HCT116 (cell line): ENCODE results near the gene SNTG2. TPM values are rescaled to one million over a fixed set of nuclear protein-coding genes. Genes with fewer than 3 reads are reported as not detected.

Experiments used
- ATAC-seq: fragments of 200-7000 bp; cut with Tn5 transposase; 2 replicates; pipeline ENCODE4 v1.9.1; 2020; ENCODE audit warnings: mild to moderate bottlenecking, moderate library complexity
- BruUV-seq: library from RNA; stranded (reverse); fragments of 400-500 nt; replicated peaks from 2 replicates; lab custom pipeline; 2021; lab: Mats Ljungman, UMichigan
- CTCF ChIA-PET: fragments of 300-600 bp; sonication (Branson Sonifier 250); formaldehyde crosslinking; loops from one replicate; lab custom pipeline; 2021; ENCODE audit warnings: antibody characterized with exemption; lab: Charles Lee
- POLR2A ChIA-PET: fragments of 300-600, 350-600 bp; sonication (Branson Sonifier 250); formaldehyde crosslinking; loops from one replicate; lab custom pipeline; 2021; ENCODE audit warnings: antibody characterized with exemption; lab: Charles Lee
- RAD21 ChIA-PET, 2 experiments: fragments of 300-600 bp; sonication (Branson Sonifier 250); formaldehyde crosslinking; loops; one replicate each; lab custom pipeline; 2023; ENCODE audit warnings: low total read pairs in 2 of 2; ENCODE audit not compliant: uncharacterized antibody in 2 of 2, unreplicated experiment in 2 of 2, low non-redundant PET in 1 of 2; lab: Charles Lee
- DNase-seq: peaks from one replicate; pipeline ENCODE4 v3.0.0-alpha.2; 2010; ENCODE audit warnings: low read depth, low spot score
- H2AFZ ChIP-seq: fragments of 200-600 bp; shearing (Covaris generic), sonication (generic); 2 replicates; pipeline ENCODE4 v1.6.1; 2017; ENCODE audit warnings: low read depth, mixed run types, mixed read lengths, antibody characterized with exemption, low read length; ENCODE audit not compliant: poor library complexity, severe bottlenecking
- H3K27ac ChIP-seq: 2 replicates; pipeline ENCODE4 v1.5.1; 2012; ENCODE audit warnings: low read depth, low read length
- H3K27me3 ChIP-seq: fragments of 200-600 bp; sonication (generic); 2 replicates; pipeline ENCODE4 v1.6.1; 2016; ENCODE audit warnings: mixed run types, low read length, mixed read lengths; ENCODE audit not compliant: insufficient read depth
- H3K36me3 ChIP-seq, 2 experiments: fragments of 200-500 bp in 1 of 2; fragments of 200-600 bp in 1 of 2; sonication (Bioruptor generic) in 1 of 2; sonication (generic) in 1 of 2; 2 replicates each; pipeline versions ENCODE4 v1.5.1 to v1.6.1; 2014 to 2016; ENCODE audit warnings: low read length in 2 of 2, inconsistent platforms in 1 of 2, mixed read lengths in 1 of 2, mixed run types in 1 of 2; ENCODE audit not compliant: insufficient read depth in 2 of 2, control insufficient read depth in 1 of 2
- H3K4me1 ChIP-seq, 2 experiments: fragments of 200-600 bp in 1 of 2; sonication (generic) in 1 of 2; 2 replicates each; pipeline versions ENCODE4 v1.5.1 to v1.6.1; 2012 to 2017; ENCODE audit warnings: low read length in 2 of 2, inconsistent platforms in 1 of 2, mild to moderate bottlenecking in 1 of 2, mixed read lengths in 1 of 2, mixed run types in 1 of 2, moderate library complexity in 1 of 2; ENCODE audit not compliant: insufficient read depth in 2 of 2, control insufficient read depth in 1 of 2
- H3K4me2 ChIP-seq: fragments of 200-600 bp; sonication (generic); 2 replicates; pipeline ENCODE4 v1.6.1; 2017; ENCODE audit warnings: mixed run types, low read length, mixed read lengths
- H3K4me3 ChIP-seq, 2 experiments: fragments of 200-600 bp in 1 of 2; sonication (generic) in 1 of 2; replicated peaks in 1 of 2; 2 replicates each; pipeline ENCODE4 v1.5.1; 2011 to 2016; ENCODE audit warnings: low read length in 2 of 2, control low read depth in 1 of 2, low read depth in 1 of 2, mild to moderate bottlenecking in 1 of 2, mixed read lengths in 1 of 2, mixed run types in 1 of 2
- H3K79me2 ChIP-seq: fragments of 200-600 bp; sonication (generic); 2 replicates; pipeline ENCODE4 v1.6.1; 2017; ENCODE audit warnings: mild to moderate bottlenecking, mixed run types, low read length, moderate library complexity, mixed read lengths; ENCODE audit not compliant: insufficient read depth
- H3K9ac ChIP-seq: fragments of 200-600 bp; sonication (generic); 2 replicates; pipeline ENCODE4 v1.6.1; 2016; ENCODE audit warnings: low read length, mixed read lengths
- H3K9me2 ChIP-seq: fragments of 200-600 bp; sonication (generic), shearing (Covaris generic); 2 replicates; pipeline ENCODE4 v1.6.1; 2017; ENCODE audit warnings: mixed run types, mild to moderate bottlenecking, moderate library complexity; ENCODE audit not compliant: insufficient read depth
- H3K9me3 ChIP-seq, 2 experiments: fragments of 200-500 bp in 1 of 2; fragments of 200-600 bp in 1 of 2; sonication (Bioruptor generic) in 1 of 2; sonication (generic) in 1 of 2; 2 replicates each; pipeline ENCODE4 v1.6.1; 2014 to 2017; ENCODE audit warnings: low read length in 2 of 2, mixed read lengths in 2 of 2, inconsistent platforms in 1 of 2, low read depth in 1 of 2, mild to moderate bottlenecking in 1 of 2, mixed run types in 1 of 2, moderate library complexity in 1 of 2; ENCODE audit not compliant: control insufficient read depth in 1 of 2, insufficient read depth in 1 of 2
- H4K20me1 ChIP-seq: fragments of 200-600 bp; sonication (generic), shearing (Covaris generic); 2 replicates; pipeline ENCODE4 v1.6.1; 2017; ENCODE audit warnings: mixed run types, mild to moderate bottlenecking, moderate library complexity; ENCODE audit not compliant: insufficient read depth
- CBX3 ChIP-seq: IDR thresholded peaks from 2 replicates; pipeline ENCODE4 v1.6.1; 2012; ENCODE audit warnings: low read depth
- CEBPB ChIP-seq: IDR thresholded peaks from 2 replicates; pipeline ENCODE4 v1.6.1; 2012; ENCODE audit warnings: low read depth
- CTCF ChIP-seq, 3 experiments: fragments of 200-600 bp in 1 of 3; sonication (generic) in 1 of 3; IDR thresholded peaks in 2 of 3; conservative IDR thresholded peaks in 1 of 3; 2 replicates each; pipeline ENCODE4 v1.5.1; 2012 to 2017; ENCODE audit warnings: low read depth in 2 of 3, low read length in 2 of 3, antibody characterized with exemption in 1 of 3, borderline replicate concordance in 1 of 3, control low read depth in 1 of 3, mild to moderate bottlenecking in 1 of 3, mixed read lengths in 1 of 3, mixed run types in 1 of 3, moderate library complexity in 1 of 3; ENCODE audit not compliant: insufficient read depth in 1 of 3
- EGR1 ChIP-seq: IDR thresholded peaks from 2 replicates; pipeline ENCODE4 v1.6.1; 2012; ENCODE audit warnings: low read depth
- EZH2 ChIP-seq: fragments of 200-600 bp; sonication (generic); IDR thresholded peaks from 2 replicates; pipeline ENCODE4 v1.6.1; 2017; ENCODE audit warnings: antibody characterized with exemption, mixed run types
- EZH2phosphoT487 ChIP-seq: fragments of 200-600 bp; IDR thresholded peaks from 2 replicates; pipeline ENCODE4 v1.6.1; 2018; ENCODE audit warnings: antibody characterized with exemption, borderline replicate concordance
- JUND ChIP-seq: IDR thresholded peaks from 2 replicates; pipeline ENCODE4 v1.6.1; 2012
- MAX ChIP-seq: IDR thresholded peaks from 2 replicates; pipeline ENCODE4 v1.6.1; 2012
- POLR2AphosphoS5 ChIP-seq: IDR thresholded peaks from 2 replicates; pipeline ENCODE4 v1.6.1; 2011; ENCODE audit warnings: mild to moderate bottlenecking, low read depth, low read length, moderate library complexity
- SIN3A ChIP-seq: IDR thresholded peaks from 2 replicates; pipeline ENCODE4 v1.6.1; 2012; ENCODE audit warnings: low read depth
- TCF7L2 ChIP-seq: IDR thresholded peaks from 2 replicates; pipeline ENCODE4 v1.7.0; 2011; ENCODE audit warnings: borderline replicate concordance, inconsistent platforms; ENCODE audit not compliant: insufficient read depth, insufficient read length; ENCODE audit errors: extremely low read depth
- YY1 ChIP-seq: IDR thresholded peaks from 2 replicates; pipeline ENCODE4 v1.6.1; 2011; ENCODE audit warnings: low read length, low read depth, moderate library complexity, mild to moderate bottlenecking; ENCODE audit not compliant: insufficient replicate concordance; ENCODE audit errors: extremely low read depth
- ZBTB33 ChIP-seq: IDR thresholded peaks from 2 replicates; pipeline ENCODE4 v1.6.1; 2011; ENCODE audit warnings: mild to moderate bottlenecking, low read length, moderate library complexity; ENCODE audit not compliant: insufficient replicate concordance; ENCODE audit errors: extremely low read depth
- ZFX ChIP-seq: fragments of 450-650 bp; IDR thresholded peaks from 2 replicates; pipeline ENCODE4 v1.6.1; 2017
- ZNF274 ChIP-seq: fragments of 200-500 bp; sonication (Bioruptor generic); IDR thresholded peaks from 2 replicates; pipeline ENCODE4 v1.6.1; 2014; ENCODE audit warnings: mild to moderate bottlenecking, low read depth, low read length, inconsistent platforms
- intact Hi-C: fragments of 100-400 bp; cut with micrococcal nuclease; formaldehyde crosslinking; loops from 2 replicates; pipeline ENCODE4 v1.10.0; 2022
- total RNA-seq: library from RNA; stranded (reverse); gene quantifications from one replicate; pipeline ENCODE4 v1.2.1, GENCODE V29; 2021; ENCODE audit not compliant: unreplicated experiment

Gene SNTG2
- total RNA-seq, 1 experiment from 2014 or later: not detected

DNA sequence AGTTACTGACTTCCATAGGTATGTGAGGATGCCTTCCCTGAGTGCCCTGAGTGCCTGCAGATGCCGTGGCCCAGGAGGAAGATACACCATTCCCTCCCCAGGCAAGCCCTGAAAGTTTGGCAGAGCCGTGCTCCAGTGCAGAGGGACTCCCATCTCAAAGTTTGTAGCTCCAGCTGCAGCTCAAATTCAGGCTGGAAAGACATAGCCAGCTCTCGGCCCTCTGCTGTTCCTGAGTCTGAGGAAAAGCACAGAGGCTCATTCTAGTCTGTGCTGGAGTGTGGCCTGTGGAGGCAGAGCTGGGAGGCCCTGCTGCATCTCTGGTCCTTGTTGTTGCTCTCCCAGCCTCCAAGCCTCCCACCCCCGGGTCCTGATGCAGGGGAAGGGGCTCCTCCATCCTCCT is 446.7 kb downstream of the SNTG2 start:
- DNase-seq: no peak
- intact Hi-C loops: no loop called here
- H3K4me2 ChIP-seq: no peak overlapping the region
- ChIA-PET CTCF (no interaction called here), POLR2A (no interaction called here), RAD21 (no interaction called here)
- H2AFZ ChIP-seq: no peak overlapping the region
- no peaks in the 10 kb centered on the region for H3K79me2 ChIP-seq
- no peaks in the 10 kb centered on the region for H3K9me3 ChIP-seq
- H3K4me3 ChIP-seq: no peak overlapping the region
- ATAC-seq: no peak
- no peaks in the 10 kb centered on the region for H3K9me2 ChIP-seq
- H3K4me1 ChIP-seq: no peaks in the 10 kb centered on the region
- H3K27ac ChIP-seq: no peak overlapping the region
- peaks cover 24% of the 10 kb centered on the region for H3K27me3 ChIP-seq
- no peaks in the 10 kb centered on the region for H4K20me1 ChIP-seq
- H3K9ac ChIP-seq: no peak overlapping the region
- no TSS peak for BruUV-seq
- H3K36me3 ChIP-seq: no peaks in the 10 kb centered on the region
- TF ChIP-seq EZH2: no peak
- no peak for TF ChIP-seq YY1
- no peak for TF ChIP-seq CTCF (IDR thresholded peaks at IDR 0.05 in 2 of 3, conservative IDR thresholded peaks at IDR 0.05 in 1 of 3; ENCODE audit: borderline replicate concordance in 1 of 3, insufficient read depth in 1 of 3, low read depth in 2 of 3, low read length in 2 of 3)
- no peak for TF ChIP-seq POLR2AphosphoS5
- no peak for TF ChIP-seq MAX
- no peak for TF ChIP-seq JUND
- TF ChIP-seq CBX3: no peak
- no peak for TF ChIP-seq ZFX
- no peak for TF ChIP-seq CEBPB
- TF ChIP-seq TCF7L2: no peak
- TF ChIP-seq ZNF274: no peak
- no peak for TF ChIP-seq EZH2phosphoT487
- no peak for TF ChIP-seq ZBTB33
- no peak for TF ChIP-seq SIN3A
- TF ChIP-seq EGR1: no peak
